HG02943 (cell line): ENCODE measurements around the gene MAP1B.

Experiments
- ATAC-seq: cut with Tn5 transposase; IDR thresholded peaks from one replicate; pipeline ENCODE4 v1.9.1; 2021; ENCODE audit warnings: mild to moderate bottlenecking, low read depth, moderate library complexity; ENCODE audit not compliant: unreplicated experiment

Gene MAP1B

DNA sequence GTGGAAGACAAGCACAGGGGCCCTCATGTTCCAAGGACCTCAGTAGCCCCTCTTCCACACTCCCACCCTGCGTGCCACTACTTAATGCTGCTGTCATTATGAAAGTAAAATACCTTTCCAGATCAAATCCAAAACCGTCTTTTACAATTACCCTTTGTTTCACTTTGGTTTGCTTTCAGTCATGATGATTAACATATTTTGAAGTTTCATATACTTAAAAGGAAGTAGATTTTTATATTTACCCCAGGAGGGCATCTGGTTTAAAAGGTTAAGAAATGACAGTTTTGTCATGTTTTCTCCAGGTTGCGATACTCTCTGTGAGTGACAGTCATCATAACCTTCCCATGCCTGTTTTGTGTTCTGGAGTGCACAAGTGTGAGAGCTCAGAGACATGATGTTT is 13.5 kb upstream of the MAP1B start:
- ATAC-seq: no peak

DNA sequence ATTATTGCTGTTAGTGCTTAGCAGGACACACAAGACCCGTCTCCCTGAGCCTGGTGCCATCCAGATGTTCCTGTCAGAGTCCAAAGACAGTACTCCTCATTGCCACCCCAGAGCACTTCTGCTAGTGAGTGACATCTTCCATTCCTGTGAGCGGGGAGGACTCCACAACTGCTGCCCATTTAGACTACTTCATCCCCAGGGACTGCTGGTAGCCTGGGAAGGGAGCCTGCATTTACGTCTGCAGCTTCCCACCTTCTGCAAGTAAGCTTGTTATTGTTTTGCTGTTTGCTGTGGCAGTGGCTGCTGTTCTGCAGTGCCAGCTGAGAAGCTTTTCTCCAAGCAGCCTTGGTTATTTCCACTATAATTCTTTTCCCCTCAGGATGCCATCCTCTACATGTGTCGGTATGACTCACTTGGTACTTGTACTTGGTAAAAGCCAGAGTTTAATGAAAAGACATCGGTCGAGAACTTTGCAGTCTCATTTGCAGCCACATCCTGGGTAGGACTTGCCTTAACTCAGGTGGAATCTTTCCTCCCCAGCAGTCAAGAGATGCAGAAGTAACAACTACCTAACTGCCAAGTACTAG is 10.6 kb upstream of the MAP1B start:
- no peak for ATAC-seq

DNA sequence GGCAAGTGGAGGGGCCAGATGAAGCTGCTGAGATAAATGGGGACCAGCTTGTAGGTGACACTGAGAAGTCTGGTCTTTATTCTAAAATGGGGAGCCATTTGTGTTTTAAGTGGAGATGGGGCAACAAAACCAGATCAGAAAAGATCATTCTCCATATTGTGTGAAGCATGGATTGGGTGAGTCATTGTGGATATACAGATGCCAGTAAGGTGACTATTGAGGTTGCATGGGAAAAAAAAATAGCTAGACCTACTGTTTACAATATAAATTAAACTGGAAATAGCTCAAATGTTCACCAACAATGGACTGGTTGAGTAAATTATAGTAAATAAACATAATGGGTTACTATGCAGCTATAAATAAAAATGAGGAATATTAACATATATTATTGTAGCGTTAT is 5.4 kb upstream of the MAP1B start:
- no peak for ATAC-seq

DNA sequence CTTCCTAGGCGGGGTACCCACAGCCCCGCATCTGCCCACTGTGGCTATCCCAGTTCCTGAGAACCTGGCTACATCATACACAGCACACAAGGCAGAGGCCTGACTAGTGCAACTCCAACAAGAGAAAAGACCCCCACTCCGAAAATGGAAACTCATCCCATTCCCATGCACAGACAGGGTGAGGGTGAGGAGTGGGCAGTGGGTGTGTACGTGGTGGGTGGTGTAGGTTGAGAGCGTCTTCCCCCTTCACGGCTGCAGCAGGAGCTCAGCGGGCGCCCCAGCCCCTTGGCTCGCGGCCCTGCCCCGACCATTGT is 501 bp upstream of the MAP1B start:
- ATAC-seq: no peak

DNA sequence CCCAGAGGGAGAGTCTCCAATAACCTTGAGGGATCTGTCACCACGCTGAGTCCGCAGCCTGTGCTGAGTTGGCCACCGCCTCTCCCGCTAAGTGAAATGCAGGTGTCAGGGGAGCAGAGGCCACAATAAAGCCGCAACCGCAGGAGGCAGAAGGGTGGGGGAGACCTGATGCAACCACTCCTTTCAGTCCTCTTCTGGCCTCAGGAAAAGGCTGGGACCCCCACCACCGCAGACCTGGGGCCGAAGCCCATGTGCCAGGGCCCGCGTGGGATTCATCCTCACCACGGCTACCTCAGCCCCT is 576 bp downstream of the MAP1B start:
- no peak for ATAC-seq

DNA sequence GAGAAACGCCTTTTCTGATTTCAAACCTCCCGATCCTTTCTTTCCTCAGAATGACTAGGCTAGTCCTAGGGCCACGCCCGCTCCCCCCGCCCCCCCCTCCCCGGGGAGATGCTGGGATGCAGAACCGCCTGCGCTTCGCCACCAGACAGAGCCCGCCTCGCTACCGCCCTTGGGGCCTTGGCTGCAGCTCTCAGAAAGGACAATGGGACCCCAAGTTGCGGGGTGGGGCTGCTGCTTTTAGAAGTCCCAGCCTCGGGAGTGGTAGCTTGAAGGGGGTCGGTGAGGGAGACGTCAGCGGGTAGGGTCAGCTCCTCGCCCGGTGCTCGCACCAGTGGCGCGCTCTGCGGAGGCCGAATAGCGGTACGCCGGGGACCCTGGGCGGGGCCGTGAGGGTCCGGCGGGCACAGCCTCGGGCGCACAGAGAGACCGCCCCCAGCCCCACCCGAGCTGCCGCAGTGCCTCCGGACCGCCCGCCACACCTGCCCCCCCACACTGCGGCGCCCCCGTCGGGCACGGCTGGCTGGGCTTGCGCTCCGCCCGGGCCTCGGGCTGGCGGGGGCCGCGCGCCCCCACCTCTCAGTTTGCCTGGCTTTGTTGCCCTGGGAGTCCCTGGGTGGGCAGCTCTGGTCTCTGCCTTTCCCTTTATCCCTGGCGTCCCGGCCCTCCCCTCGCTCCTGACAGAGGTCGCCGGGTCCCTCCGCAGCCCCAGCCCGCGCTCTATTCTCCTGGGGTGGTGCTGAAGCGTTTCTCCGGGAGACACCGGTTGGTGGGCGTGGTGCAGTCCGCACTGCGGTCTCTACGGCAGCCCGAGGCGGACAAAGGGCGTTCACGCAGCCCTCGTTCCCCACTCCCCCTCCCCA is 1.2 kb downstream of the MAP1B start:
- no peak for ATAC-seq

DNA sequence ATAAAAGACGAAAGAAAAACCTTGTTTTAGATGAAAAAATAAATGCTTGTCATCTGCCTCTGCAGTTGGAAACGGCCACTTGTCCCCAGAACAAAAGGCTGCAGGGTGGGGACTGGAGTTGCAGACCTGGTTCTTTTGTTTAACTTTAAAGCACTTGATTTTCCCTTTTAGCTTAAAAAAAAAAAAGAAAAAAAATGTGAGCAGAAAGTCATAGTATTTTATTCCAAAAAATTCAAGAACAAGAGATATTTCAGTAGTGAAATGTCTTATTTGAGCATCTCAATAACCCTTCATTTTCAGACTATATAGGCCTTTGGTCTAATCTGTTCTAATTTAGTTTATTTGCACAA is 1.8 kb downstream of the MAP1B start:
- ATAC-seq: no peak

DNA sequence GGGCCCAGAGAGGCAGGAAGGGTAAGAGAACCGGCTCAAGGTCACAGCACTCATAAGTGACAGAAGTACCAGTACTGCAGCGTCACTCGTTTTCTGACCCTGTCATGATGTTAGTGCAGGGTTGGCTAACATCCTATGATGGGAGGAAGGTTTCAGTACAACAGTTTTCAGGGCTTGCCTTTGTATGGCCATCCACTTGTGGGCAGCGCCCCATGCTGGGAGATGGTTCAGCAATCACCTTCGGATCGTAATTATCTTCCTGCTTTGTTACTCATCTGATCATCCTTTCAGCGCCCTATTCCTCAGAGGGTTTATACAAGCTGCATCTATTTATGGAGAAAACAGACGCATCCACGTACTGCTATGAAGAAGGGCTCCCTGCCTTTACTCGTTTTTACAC is 2.4 kb downstream of the MAP1B start:
- ATAC-seq: no peak

DNA sequence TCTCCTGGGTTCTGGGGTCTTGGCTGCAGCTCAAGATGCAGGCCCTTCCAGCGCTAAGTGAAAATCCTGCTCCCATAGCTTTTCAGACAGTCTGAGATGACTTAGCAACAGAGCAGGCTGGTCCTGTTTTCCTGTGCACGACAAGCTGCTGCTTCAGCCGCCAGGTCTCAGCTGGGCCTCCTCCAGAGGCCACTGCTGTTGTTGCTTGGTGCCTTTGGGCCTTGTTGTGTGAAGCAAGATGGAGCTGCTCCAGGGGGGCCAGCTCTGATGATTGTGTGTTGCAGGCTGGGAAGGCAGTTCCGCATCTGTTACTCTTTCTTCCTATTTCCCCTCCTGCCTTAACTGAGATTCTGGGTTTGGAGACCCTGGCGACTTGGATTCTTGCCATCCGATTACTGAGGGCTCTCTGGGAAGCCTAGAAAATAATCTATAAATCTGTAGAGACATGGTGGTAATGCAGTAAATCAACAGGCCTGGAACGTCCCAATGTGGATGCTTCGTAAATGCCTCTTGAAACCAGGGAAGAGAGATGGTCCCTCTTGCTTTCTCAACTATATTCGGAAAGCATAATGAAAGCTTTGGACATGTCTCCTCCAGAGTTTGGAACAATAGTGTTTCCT is 3.2 kb downstream of the MAP1B start:
- ATAC-seq: no peak

DNA sequence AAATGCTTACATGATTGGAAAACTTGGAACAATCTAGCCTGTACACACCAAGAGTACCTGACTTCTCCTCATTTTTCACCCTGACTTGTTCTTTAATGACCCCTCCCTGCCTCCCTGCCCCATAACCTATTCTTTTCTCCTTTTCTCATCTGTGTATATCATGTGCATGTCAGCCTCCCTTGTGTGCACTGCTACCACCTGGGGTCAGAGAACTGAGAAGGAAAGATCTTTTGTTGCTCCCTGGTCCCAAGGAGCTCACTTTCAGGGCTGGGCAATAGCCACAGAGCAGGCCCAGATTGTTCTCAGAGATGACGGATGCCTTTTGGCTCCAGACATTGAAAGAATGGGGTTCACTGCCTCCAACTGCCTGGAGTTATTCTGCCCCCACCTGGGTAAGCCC is 5.1 kb downstream of the MAP1B start:
- no peak for ATAC-seq

DNA sequence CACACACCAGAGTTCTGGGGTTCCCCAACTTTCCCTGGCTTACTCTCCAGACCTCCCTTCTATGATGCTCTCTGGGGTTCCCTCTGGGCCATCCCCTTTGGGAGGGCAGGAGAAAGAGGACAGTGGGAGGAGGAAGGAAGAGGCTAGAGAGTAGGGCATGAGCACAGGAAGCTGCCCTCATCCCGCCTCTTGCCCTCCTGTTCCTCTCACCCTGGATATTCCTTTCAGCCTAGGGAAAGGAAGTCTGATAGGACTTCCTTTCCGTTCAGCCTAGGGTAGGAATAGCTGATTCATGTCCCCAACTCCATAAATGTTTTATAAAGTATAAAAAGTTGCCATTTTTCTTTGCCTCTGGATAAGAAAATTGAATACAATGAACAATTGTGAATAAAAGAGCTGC is 7.4 kb downstream of the MAP1B start:
- no peak for ATAC-seq

DNA sequence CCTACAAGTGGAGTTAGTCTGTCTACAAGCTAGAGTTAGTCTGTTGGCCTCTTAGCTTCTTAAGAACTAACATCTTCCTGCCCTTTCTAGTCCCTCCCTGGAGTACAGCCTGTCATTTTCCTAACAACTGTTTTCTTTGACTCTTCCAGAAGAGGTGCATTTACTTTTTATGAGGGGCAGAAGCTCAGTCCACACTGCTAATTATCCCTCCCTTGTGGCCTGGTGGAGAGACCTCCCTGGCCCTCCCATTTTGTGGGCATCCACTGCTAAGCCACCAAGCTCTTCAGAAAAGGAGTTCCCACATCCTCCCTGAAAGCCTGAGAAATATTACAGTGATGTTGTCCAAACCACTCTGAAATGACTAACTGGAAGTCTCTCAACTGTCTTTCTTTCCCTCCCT is 8.0 kb downstream of the MAP1B start:
- ATAC-seq: no peak

DNA sequence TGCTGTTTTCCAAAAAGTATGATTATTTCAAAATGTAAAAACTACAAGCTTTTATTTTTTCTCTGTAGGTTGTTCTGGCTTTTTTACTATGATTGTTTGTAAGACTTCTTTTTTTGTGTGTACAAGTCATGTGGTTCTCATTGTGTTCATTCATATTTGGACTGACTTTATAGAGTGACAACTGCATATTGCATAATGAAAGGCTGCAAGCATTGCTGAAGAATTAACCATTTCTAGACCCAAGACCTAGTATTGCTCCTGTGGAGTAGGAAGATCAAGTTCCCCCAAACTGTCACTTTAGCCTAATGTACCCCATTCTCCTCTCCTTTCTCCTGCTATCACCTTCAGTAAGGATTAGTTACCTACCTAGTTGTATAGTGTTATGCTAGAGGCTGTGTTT is 10.0 kb downstream of the MAP1B start:
- no peak for ATAC-seq

DNA sequence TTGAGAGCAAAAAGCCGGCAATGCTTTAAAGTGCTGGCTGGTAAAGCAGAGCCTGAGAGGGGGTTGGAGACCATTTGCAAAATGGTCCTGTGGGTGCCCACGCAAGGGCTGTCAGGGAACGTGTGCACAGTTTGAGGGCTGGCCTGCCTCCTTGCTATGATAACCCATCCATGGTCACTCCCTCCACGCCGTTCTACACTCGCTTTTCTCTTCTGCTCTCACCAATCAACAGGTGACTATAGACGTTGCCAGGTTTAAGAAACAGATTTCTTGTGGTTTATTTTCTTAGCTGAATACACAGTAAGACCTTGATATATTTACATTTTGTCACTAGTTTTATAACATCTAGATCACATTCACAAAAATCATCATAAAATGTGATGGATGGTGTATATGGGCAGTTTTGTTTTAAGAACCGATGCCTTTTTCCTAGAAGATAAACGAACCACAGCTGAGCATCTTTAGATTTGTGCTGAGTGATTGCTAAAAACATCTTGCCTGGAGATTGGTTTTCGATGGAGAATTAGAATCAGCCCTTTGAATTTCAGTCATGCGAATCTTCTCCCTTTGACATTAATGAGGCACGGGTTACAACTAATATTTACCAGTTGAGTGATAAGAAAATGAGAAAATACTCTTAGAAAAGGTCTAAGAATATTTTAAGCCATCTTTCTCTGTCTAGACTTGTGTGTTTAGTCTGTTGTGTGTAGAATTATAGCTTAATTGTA is 13.9 kb downstream of the MAP1B start:
- no peak for ATAC-seq

DNA sequence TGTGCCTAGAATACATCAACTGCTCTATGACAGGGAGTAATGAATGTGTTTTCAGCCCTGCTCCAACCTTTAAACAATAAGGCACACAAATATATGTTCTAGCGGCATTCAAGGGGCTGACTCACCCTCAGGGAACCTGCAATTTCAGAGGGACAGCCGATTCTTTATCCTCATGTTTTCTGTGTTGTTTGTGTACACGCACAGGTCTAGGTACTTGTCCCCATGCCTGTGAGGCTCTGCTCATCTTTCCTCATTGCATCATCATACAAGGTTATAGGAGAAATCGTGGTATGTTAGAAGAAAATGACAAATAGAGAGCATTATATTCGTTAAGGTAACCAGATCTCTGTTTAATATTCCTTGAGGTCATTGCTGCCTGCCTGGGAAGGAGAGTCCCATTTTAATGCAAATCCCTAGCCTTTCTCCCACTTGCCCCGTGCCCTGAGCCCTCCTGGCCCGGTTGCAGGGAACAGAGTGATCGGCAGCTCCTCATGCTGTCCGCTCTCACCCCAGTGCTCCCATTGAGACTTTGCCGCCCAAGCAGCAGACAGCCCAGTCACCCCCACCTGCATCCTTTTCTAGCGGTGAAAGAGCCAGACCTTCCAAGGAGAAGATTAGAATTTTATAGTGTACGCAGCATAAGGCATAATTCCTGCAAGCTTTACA is 14.6 kb downstream of the MAP1B start:
- no peak for ATAC-seq

DNA sequence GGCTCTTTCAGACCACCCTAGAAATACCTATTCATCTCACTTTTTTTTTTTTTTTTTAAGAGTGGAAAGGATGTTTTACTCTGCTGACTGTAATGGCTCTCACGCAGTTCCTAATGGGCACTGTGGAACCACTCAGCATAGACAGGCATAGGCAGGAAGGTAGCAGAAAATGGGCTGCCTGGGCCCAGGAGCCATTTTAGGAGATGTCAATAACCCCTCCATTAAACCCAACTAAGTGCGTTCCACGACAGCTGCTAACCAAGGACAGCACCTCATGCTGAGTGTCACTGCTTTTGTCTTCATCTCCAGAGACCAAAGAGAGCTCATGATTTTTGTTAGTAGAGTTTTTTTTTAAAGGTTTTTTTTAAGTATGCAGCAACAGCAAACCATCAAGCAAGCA is 15.3 kb downstream of the MAP1B start:
- ATAC-seq: no peak

DNA sequence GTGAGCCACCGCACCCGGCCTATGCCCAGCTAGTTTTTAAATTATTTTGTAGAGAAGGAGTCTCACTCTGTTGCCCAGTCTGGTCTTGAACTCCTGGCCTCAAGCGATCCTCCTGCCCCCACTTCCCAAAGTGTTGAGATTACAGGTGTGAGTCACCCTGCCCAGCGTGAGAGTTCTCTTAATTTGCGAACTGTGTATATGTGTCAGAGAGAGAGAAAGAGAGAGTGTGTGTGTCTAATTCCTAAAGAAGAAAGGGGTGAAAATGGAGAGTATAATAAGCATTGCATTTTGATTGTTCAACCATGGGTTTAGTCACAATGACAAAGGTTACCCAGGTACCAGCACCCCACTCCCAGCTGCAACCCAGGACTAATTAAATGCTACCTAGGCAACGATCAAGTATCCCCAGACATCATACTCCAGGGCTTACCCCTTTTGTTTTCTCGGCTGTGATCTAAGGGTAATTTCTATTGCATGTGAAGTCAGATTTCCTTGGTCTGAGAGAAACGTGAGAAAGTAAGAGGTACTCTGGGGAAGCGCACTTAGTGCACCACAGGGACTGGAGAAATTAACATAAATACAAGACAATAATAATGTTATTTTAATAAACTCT is 16.6 kb downstream of the MAP1B start:
- no peak for ATAC-seq

DNA sequence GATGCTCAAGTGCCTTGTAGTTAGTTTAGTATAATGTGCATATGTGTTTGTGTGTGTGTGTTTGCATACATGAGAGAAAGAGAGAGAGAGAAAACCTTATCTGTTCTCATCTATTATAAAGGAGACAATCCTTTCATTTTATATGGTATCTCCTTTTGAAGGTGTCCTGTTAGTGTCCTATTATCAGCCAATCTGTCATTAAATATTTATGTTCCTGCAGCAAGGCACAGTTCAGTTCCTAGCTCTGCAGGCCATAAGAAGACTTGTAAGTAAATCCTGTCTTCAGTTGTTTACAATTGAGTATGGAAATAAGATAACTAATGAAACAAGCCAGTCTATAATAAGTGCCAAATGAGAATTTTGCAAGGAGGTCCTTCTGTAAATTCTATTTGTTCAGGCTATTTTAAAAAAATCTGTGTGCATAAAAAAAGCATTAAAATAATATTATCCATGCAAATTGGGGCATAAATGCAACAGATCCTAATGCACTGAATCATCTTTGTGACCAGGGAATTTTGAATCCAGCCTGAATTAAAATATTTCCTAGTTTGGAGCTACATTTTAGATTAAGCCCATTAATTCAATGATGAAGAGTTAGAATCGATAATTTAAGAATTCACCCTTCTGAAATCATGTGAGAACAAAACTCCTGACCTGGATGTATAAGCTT is 18.1 kb downstream of the MAP1B start:
- no peak for ATAC-seq

DNA sequence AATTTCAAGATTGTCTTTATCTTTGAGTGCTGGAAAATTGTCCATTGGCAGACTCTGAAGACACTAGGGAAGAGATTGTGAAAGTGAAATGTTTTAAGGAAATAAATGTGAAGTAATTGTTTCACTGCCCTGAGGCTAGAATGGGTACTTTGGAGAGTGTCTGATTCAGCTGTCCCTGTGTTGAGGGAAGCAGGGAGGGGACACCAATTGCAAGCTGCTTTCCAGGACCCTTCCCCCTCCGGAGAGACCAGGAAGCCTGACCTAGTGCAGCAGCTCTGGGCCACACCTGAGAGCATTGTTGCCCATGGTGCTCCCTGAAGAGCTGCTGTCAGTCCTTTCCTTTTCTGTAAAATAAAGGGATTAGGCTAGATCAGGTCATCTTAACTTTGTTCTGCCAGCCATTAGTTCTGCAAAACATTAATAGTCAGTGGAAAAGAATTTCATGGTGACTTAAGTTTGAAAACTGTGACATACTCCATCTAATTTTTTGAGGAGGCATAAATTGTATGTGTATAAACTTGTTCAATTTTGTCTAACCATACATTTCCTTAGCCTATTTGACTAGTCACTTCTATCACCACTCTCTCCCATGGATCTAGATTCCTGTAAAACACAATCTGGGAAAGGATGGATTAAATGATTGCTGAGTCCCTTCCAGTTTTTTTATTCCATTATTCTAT is 18.8 kb downstream of the MAP1B start:
- ATAC-seq: no peak

DNA sequence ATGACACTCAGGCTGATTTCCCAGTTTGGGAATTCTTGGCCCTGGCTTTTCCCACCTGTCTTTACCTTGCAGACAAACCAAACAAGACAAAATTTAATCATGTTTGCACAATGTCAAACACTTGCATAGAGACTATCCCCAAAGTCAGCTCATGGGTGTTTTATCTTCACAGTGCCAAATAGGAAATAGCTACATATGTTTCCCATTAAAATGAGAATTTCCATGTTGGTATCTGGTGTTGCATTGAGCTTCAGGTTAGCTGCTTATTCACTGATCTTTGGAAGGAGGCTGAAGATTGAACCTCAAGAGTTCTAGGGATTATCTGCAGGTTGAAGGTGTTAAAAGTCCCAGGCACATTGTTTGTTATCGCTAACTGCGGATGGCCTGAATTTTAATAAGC is 19.5 kb downstream of the MAP1B start:
- ATAC-seq: no peak
